Measurements from ENCODE around the gene TBX20.

The TBX20 gene

GRCh38 chr7:35260246-35260645, 6.3 kb upstream of the TBX20 start:
- in situ Hi-C loops (cut with MboI; ENCODE audit: low sequenced_read_pairs) = no loop called here
- Histone ChIP-seq H3K36me3 (replicated peaks) (no peaks in the 10 kb centered on the region), H3K9me3 (no peaks in the 10 kb centered on the region), H3K4me1 (no peaks in the 10 kb centered on the region), H3K4me3 (no peak overlapping the region), H3K27me3 (ENCODE audit: low read depth) (no peaks in the 10 kb centered on the region)
- DNase-seq (ENCODE audit: low spot score in 2 of 2) = no peak

- no peak for DNase-seq (ENCODE audit: low spot score in 2 of 2)
- Histone ChIP-seq H3K9me3 (no peaks in the 10 kb centered on the region), H3K4me3 (no peak overlapping the region), H3K4me1 (no peaks in the 10 kb centered on the region), H3K36me3 (replicated peaks) (no peaks in the 10 kb centered on the region), H3K27me3 (ENCODE audit: low read depth) (no peaks in the 10 kb centered on the region)
- in situ Hi-C loops (cut with MboI; ENCODE audit: low sequenced_read_pairs) = no loop called here
Observed at GRCh38 chr7:35259523-35259908, 5.6 kb upstream of the TBX20 start.

GRCh38 chr7:35258868-35259522, 5.1 kb upstream of the TBX20 start:
- H3K27me3 ChIP-seq (ENCODE audit: low read depth) = no peaks in the 10 kb centered on the region
- no peaks in the 10 kb centered on the region for H3K36me3 ChIP-seq (replicated peaks)
- no peak overlapping the region for H3K4me3 ChIP-seq
- no peaks in the 10 kb centered on the region for H3K9me3 ChIP-seq
- in situ Hi-C loops (cut with MboI; ENCODE audit: low sequenced_read_pairs) = no loop called here
- H3K4me1 ChIP-seq = no peaks in the 10 kb centered on the region
- no peak for DNase-seq (ENCODE audit: low spot score in 2 of 2)

GRCh38 chr7:35258125-35258867, 4.4 kb upstream of the TBX20 start:
- Histone ChIP-seq H3K36me3 (replicated peaks) (no peaks in the 10 kb centered on the region), H3K9me3 (no peaks in the 10 kb centered on the region), H3K27me3 (ENCODE audit: low read depth) (no peaks in the 10 kb centered on the region), H3K4me3 (no peak overlapping the region), H3K4me1 (no peaks in the 10 kb centered on the region)
- in situ Hi-C loops (cut with MboI; ENCODE audit: low sequenced_read_pairs) = no loop called here
- no peak for DNase-seq (ENCODE audit: low spot score in 2 of 2)

- in situ Hi-C loops (cut with MboI; ENCODE audit: low sequenced_read_pairs) = no loop called here
- Histone ChIP-seq H3K27me3 (ENCODE audit: low read depth) (no peaks in the 10 kb centered on the region), H3K36me3 (replicated peaks) (no peaks in the 10 kb centered on the region), H3K9me3 (peaks cover 2% of the 10 kb centered on the region; the same call in 1 of the 2 replicates), H3K4me1 (peaks cover 3% of the 10 kb centered on the region), H3K4me3 (no peak overlapping the region)
- no peak for DNase-seq (ENCODE audit: low spot score in 2 of 2)
Observed at GRCh38 chr7:35257251-35258124, 3.6 kb upstream of the TBX20 start.

- Histone ChIP-seq H3K36me3 (replicated peaks) (no peaks in the 10 kb centered on the region), H3K4me1 (peaks cover 10% of the 10 kb centered on the region), H3K27me3 (ENCODE audit: low read depth) (no peaks in the 10 kb centered on the region), H3K4me3 (no peak overlapping the region), H3K9me3 (peaks cover 2% of the 10 kb centered on the region; the same call in 1 of the 2 replicates)
- in situ Hi-C loops (cut with MboI; ENCODE audit: low sequenced_read_pairs) = no loop called here
- DNase-seq (ENCODE audit: low spot score in 2 of 2) = no peak
Observed at GRCh38 chr7:35256256-35257175, 2.6 kb upstream of the TBX20 start.

GRCh38 chr7:35255443-35256255, 1.7 kb upstream of the TBX20 start:
- Histone ChIP-seq H3K27me3 (ENCODE audit: low read depth) (no peaks in the 10 kb centered on the region), H3K9me3 (peaks cover 2% of the 10 kb centered on the region; the same call in 1 of the 2 replicates), H3K4me3 (no peak overlapping the region), H3K36me3 (replicated peaks) (no peaks in the 10 kb centered on the region), H3K4me1 (peaks cover 13% of the 10 kb centered on the region)
- DNase-seq (ENCODE audit: low spot score in 2 of 2) = no peak
- in situ Hi-C loops (cut with MboI; ENCODE audit: low sequenced_read_pairs) = no loop called here

- H3K27me3 ChIP-seq (ENCODE audit: low read depth) = no peaks in the 10 kb centered on the region
- no peaks in the 10 kb centered on the region for H3K36me3 ChIP-seq (replicated peaks)
- in situ Hi-C loops (cut with MboI; ENCODE audit: low sequenced_read_pairs) = no loop called here
- H3K4me1 ChIP-seq = peaks cover 13% of the 10 kb centered on the region
- DNase-seq (ENCODE audit: low spot score in 2 of 2) = no peak
- peaks cover 2% of the 10 kb centered on the region; the same call in 1 of the 2 replicates for H3K9me3 ChIP-seq
- peak overlapping the region; percentile 64; the same call in 1 of the 2 replicates for H3K4me3 ChIP-seq
Observed at GRCh38 chr7:35254496-35255442, 869 bp upstream of the TBX20 start.

- peaks cover 13% of the 10 kb centered on the region for H3K4me1 ChIP-seq
- H3K27me3 ChIP-seq (ENCODE audit: low read depth) = no peaks in the 10 kb centered on the region
- in situ Hi-C loops (cut with MboI; ENCODE audit: low sequenced_read_pairs) = no loop called here
- no peaks in the 10 kb centered on the region; the same call in 1 of the 2 replicates for H3K36me3 ChIP-seq (replicated peaks)
- peaks cover 2% of the 10 kb centered on the region; the same call in 1 of the 2 replicates for H3K9me3 ChIP-seq
- peak overlapping the region; percentile 64 for H3K4me3 ChIP-seq
- DNase-seq (ENCODE audit: low spot score in 2 of 2) = peak; percentile 14 to 42
Observed at GRCh38 chr7:35253460-35253709, 515 bp downstream of the TBX20 start.

GRCh38 chr7:35252612-35253459, 1.1 kb downstream of the TBX20 start:
- in situ Hi-C loops (cut with MboI; ENCODE audit: low sequenced_read_pairs) = no loop called here
- H3K9me3 ChIP-seq = peaks cover 2% of the 10 kb centered on the region; the same call in 1 of the 2 replicates

More at GRCh38 chr7:35252612-35253459, 1.1 kb downstream of the TBX20 start:
- H3K4me1 ChIP-seq = peaks cover 13% of the 10 kb centered on the region
- no peak for DNase-seq (ENCODE audit: low spot score in 2 of 2)
- H3K36me3 ChIP-seq (replicated peaks) = no peaks in the 10 kb centered on the region; the same call in 1 of the 2 replicates
- H3K4me3 ChIP-seq = peak overlapping the region; percentile 64
- H3K27me3 ChIP-seq (ENCODE audit: low read depth) = no peaks in the 10 kb centered on the region

Data from HAP-1 (cell line).